Activated T-helper 9 cell treated with anti-CD3 and anti-CD28 coated beads, Interleukin-2, amount 50 U/mL, for 16 hours (primary cell): Measurements from ENCODE around the gene STAB2.
"Not testable (repeated sequence)": the region's sequence is repeated elsewhere in the genome, so short reads cannot be mapped to it uniquely, and the experiment has no call there.

Experiments used
- DNase-seq: peaks from one replicate; pipeline ENCODE4 v3.0.0-alpha.2; 2020; ENCODE audit warnings: low read depth

The STAB2 gene

GRCh38 chr12:103653568-103654173 is 66.6 kb downstream of the STAB2 start:
- not testable (repeated sequence) for DNase-seq

- DNase-seq: no peak
These were observed 67.7 kb downstream of the STAB2 start for GRCh38 chr12:103654816-103655215.

DNA sequence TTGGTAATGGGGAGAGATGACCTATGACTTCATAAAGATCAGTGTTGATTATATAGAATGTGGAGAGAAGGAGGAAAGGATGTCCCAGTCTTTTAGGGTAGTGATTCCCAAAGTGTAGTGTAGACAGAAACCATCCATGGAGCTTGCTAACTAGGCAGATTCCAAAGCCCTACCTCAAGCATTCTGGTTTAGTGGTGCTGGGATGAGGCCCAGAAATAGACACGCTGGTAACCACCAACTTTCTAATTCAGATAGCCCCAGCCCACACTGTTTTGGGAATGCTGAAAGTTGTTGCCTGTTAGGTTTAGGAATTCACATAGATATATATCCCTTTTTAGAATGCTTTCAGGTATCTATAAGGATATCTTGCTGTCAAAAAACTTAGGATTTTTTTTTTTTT is 69.2 kb downstream of the STAB2 start:
- no peak for DNase-seq

DNA sequence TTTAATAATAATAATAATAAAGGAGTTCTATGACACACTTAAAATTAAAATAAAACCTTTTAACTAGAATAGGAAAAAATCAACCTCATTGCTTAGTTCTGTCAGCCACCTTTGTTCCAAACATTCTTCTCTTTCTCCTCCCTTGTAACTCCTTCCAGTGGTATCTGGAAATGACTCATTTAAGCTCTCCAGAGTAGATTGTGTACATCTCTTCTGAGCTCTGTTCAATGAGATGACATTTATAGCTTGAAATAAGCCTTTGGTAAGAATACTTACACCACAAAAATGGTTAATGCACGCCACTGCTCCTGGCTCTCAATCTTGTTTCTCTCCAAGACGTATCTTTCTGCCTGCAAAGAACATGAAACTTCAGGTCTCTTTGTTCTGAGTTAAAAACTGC is 70.3 kb downstream of the STAB2 start:
- no peak for DNase-seq

- no peak for DNase-seq
These were observed 77.6 kb downstream of the STAB2 start for GRCh38 chr12:103664626-103665025.

DNA sequence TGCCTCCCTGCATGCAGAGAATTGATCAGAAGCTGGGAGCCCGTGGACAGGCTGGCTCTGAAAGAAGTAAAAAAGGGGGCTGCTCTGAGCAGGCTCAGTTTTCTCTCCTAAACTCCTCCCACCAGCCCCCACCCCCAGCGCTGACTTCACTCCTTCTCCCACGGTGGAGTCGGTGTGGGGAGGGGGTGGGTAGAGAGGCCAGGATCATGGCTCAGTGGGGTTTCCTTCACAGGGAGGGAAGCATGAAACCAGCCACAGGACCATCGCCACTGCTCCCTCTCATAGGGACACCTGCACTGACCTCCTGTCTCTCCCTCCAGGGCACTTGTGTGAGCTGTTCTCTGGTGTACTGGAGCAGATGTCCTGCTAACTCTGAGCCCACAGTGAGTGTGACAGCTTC is 78.9 kb downstream of the STAB2 start:
- no peak for DNase-seq

- DNase-seq: no peak
These were observed 80.1 kb downstream of the STAB2 start for GRCh38 chr12:103667125-103667524.

DNA sequence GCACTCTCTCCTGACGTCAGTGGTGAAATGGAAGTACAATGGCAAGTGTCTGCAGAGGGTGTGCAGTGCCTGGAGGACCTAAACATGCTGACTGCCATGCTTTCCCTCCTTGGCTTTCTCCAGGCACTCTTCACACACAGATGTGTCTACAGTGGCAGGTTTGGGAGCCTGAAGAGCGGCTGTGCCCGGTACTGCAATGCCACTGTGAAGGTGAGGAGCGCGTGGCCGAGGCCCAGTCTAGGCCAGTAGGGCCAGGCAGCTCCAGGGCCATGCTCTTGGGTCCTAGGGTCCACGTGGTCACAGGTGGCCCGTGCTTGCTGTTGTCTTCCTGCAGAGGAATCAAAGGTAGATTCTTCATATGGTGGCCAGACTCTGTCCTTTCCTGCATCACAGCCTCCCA is 81.4 kb downstream of the STAB2 start:
- DNase-seq: no peak

GRCh38 chr12:103671367-103671766 is 84.3 kb downstream of the STAB2 start:
- DNase-seq: no peak

- no peak for DNase-seq
These were observed 85.5 kb downstream of the STAB2 start for GRCh38 chr12:103672401-103673119.

GRCh38 chr12:103673487-103673886 is 86.4 kb downstream of the STAB2 start:
- DNase-seq: no peak

GRCh38 chr12:103673891-103674375 is 86.9 kb downstream of the STAB2 start:
- no peak for DNase-seq

DNA sequence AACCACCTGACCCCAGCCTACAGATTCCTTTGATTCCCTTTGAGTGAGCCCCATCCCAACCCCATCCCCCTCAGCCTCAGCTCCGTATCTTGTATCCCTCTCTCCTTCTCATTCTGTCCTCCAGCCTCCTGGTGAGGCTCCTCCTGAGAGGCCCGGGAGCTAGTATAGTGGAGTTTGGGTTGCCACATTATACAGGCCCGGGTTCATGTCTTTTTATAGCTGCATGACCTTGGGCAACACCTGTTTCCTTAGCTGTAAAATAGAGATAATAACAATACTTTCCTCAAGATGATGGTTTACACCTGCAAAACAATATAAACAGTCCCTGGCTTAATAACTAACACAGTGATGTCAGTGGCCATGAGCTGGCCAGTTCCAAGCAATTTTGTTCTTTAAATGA is 89.8 kb downstream of the STAB2 start:
- no peak for DNase-seq

- DNase-seq: no peak
These were observed 90.3 kb downstream of the STAB2 start for GRCh38 chr12:103677341-103677740.

DNA sequence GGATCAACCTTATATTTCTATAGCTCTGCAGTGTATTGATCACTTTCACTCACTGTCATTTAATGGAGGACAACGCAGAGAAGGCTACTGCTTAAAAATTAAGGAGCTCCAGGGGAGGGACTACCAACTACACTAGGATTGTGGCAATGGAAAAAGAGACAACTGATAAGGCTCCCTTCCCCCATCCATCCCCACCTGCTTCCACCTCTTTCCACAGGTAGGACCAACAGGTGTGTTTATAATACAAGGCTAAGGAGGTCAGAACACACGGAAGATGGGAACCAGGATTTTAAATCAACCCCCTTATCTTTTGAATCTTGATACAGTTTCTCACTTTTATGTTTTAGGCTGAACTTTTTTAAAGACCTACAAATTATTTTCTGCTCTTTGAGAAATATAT is 90.8 kb downstream of the STAB2 start:
- DNase-seq: no peak

GRCh38 chr12:103679421-103680170 is 92.5 kb downstream of the STAB2 start:
- DNase-seq: no peak

- DNase-seq: no peak
These were observed 93.6 kb downstream of the STAB2 start for GRCh38 chr12:103680591-103681141.

- no peak for DNase-seq
These were observed 99.0 kb downstream of the STAB2 start for GRCh38 chr12:103686026-103686425.

DNA sequence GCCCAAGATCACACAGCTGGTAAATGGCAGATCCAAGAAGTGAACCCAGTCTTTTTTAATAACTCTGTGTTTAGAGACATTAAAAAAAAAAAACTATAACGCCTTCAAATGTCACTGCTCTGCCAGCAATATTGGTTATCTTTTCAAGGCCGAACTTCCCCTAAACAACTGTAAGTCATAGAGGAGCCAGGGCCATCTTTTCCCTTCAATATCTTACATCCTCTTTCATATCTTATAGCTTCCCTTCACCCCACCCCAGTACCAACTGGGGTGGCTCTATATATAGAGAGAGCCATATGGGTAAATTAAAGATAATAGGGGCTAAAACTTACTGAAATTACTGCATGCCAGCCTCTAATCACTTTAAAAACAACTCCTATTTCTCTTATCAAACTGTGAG is 100.2 kb downstream of the STAB2 start:
- DNase-seq: no peak

GRCh38 chr12:103688376-103689063 is 101.4 kb downstream of the STAB2 start:
- DNase-seq: no peak

- DNase-seq: no peak
These were observed 103.4 kb downstream of the STAB2 start for GRCh38 chr12:103690426-103690825.

DNA sequence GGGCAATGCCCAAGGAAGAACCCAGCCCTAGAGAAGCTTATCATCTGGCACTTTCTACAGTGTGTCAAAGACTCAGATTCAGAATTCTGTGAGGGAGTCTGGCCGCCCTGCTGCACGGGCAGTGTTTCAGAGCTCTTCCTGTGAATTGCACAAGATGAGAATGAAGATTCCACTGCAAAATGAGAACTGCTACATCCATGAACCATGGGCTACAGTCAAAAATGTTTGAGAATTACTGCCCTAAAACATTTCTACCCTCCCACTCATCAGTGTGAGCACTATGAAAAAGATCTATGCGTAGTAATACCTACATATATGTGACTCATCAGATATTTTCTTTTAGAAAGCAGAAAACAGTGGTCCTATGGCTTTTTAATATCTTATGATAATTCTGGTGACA is 104.0 kb downstream of the STAB2 start:
- no peak for DNase-seq
